ENCODE results near the gene SPG21. TPM values are rescaled to one million over a fixed set of nuclear protein-coding genes. Genes with fewer than 3 reads are reported as not detected.

The SPG21 gene
- 63.9 TPM for polyA plus RNA-seq (2012; ENCODE audit: missing spikeins)

- DNase-seq (ENCODE audit: insufficient read length) (peak; percentile 87), FAIRE-seq (peak; percentile 94)
- TF ChIP-seq POLR2A (IDR thresholded peaks at IDR 0.05; ENCODE audit: low read depth, low read length): peak; percentile 61; the same call in 1 of the 2 replicates
- TF ChIP-seq TAF1 (IDR thresholded peaks at IDR 0.05; ENCODE audit: borderline replicate concordance, low read depth, low read length): 0 out of 2 replicates have a peak, but pooled peaks have one; percentile 15
- peak; percentile 69 for TF ChIP-seq POLR2AphosphoS5 (IDR thresholded peaks at IDR 0.05; ENCODE audit: low read depth, low read length)
Observed at GRCh38 chr15:64989416-64990167, at the start of gene SPG21. SPG21 (minus strand) TSS chr15:64989914; CDS start chr15:64983569, 6,345 bp downstream.

GRCh38 chr15:65038836-65039235 lies 49.1 kb upstream of the SPG21 start:
- FAIRE-seq: no peak
- DNase-seq (ENCODE audit: insufficient read length): no peak
- TF ChIP-seq POLR2AphosphoS5 (IDR thresholded peaks at IDR 0.05; ENCODE audit: low read depth, low read length) (no peak), TAF1 (IDR thresholded peaks at IDR 0.05; ENCODE audit: borderline replicate concordance, low read depth, low read length) (no peak), POLR2A (IDR thresholded peaks at IDR 0.05; ENCODE audit: low read depth, low read length) (no peak)

GRCh38 chr15:65038428-65038827 lies 48.7 kb upstream of the SPG21 start:
- no peak for DNase-seq (ENCODE audit: insufficient read length)
- no peak for FAIRE-seq
- TF ChIP-seq POLR2A (IDR thresholded peaks at IDR 0.05; ENCODE audit: low read depth, low read length) (no peak), TAF1 (IDR thresholded peaks at IDR 0.05; ENCODE audit: borderline replicate concordance, low read depth, low read length) (no peak), POLR2AphosphoS5 (IDR thresholded peaks at IDR 0.05; ENCODE audit: low read depth, low read length) (no peak)

GRCh38 chr15:65037309-65037708 lies 47.6 kb upstream of the SPG21 start:
- no peak for FAIRE-seq
- DNase-seq (ENCODE audit: insufficient read length): no peak

GRCh38 chr15:65034719-65035118 lies 45.0 kb upstream of the SPG21 start:
- FAIRE-seq (no peak), DNase-seq (ENCODE audit: insufficient read length) (no peak)
- TF ChIP-seq POLR2A (IDR thresholded peaks at IDR 0.05; ENCODE audit: low read depth, low read length) (no peak), TAF1 (IDR thresholded peaks at IDR 0.05; ENCODE audit: borderline replicate concordance, low read depth, low read length) (no peak), POLR2AphosphoS5 (IDR thresholded peaks at IDR 0.05; ENCODE audit: low read depth, low read length) (no peak)

More at GRCh38 chr15:65037309-65037708, 47.6 kb upstream of the SPG21 start:
- TF ChIP-seq POLR2A (IDR thresholded peaks at IDR 0.05; ENCODE audit: low read depth, low read length) (no peak), TAF1 (IDR thresholded peaks at IDR 0.05; ENCODE audit: borderline replicate concordance, low read depth, low read length) (no peak), POLR2AphosphoS5 (IDR thresholded peaks at IDR 0.05; ENCODE audit: low read depth, low read length) (no peak)

GRCh38 chr15:65033659-65034269 lies 44.0 kb upstream of the SPG21 start:
- TF ChIP-seq POLR2A (IDR thresholded peaks at IDR 0.05; ENCODE audit: low read depth, low read length) (no peak), TAF1 (IDR thresholded peaks at IDR 0.05; ENCODE audit: borderline replicate concordance, low read depth, low read length) (no peak), POLR2AphosphoS5 (IDR thresholded peaks at IDR 0.05; ENCODE audit: low read depth, low read length) (no peak)
- no peak for DNase-seq (ENCODE audit: insufficient read length)
- FAIRE-seq: peak; percentile 66

- FAIRE-seq: peak; percentile 84
- no peak for DNase-seq (ENCODE audit: insufficient read length)
- TF ChIP-seq POLR2AphosphoS5 (IDR thresholded peaks at IDR 0.05; ENCODE audit: low read depth, low read length) (no peak), TAF1 (IDR thresholded peaks at IDR 0.05; ENCODE audit: borderline replicate concordance, low read depth, low read length) (no peak), POLR2A (IDR thresholded peaks at IDR 0.05; ENCODE audit: low read depth, low read length) (no peak)
Observed at GRCh38 chr15:65032801-65033537, 43.3 kb upstream of the SPG21 start.

- FAIRE-seq: no peak
- no peak for DNase-seq (ENCODE audit: insufficient read length)
- TF ChIP-seq TAF1 (IDR thresholded peaks at IDR 0.05; ENCODE audit: borderline replicate concordance, low read depth, low read length) (no peak), POLR2A (IDR thresholded peaks at IDR 0.05; ENCODE audit: low read depth, low read length) (no peak), POLR2AphosphoS5 (IDR thresholded peaks at IDR 0.05; ENCODE audit: low read depth, low read length) (no peak)
Observed at GRCh38 chr15:65029736-65030208, 40.1 kb upstream of the SPG21 start.

GRCh38 chr15:65028921-65029735 lies 39.4 kb upstream of the SPG21 start, which contains the start of gene MTFMT:
MTFMT (minus strand) TSS chr15:65029639; CDS start chr15:65029613, 26 bp downstream.
- TF ChIP-seq TAF1 (IDR thresholded peaks at IDR 0.05; ENCODE audit: borderline replicate concordance, low read depth, low read length) (no peak), POLR2A (IDR thresholded peaks at IDR 0.05; ENCODE audit: low read depth, low read length) (peak; percentile 86), POLR2AphosphoS5 (IDR thresholded peaks at IDR 0.05; ENCODE audit: low read depth, low read length) (peak; percentile 79)
- peak; percentile 97 for DNase-seq (ENCODE audit: insufficient read length)
- FAIRE-seq: peak; percentile 58

GRCh38 chr15:65028338-65028737 lies 38.6 kb upstream of the SPG21 start:
- FAIRE-seq (no peak), DNase-seq (ENCODE audit: insufficient read length) (no peak)

More at GRCh38 chr15:65028338-65028737, 38.6 kb upstream of the SPG21 start:
- TF ChIP-seq POLR2A (IDR thresholded peaks at IDR 0.05; ENCODE audit: low read depth, low read length) (no peak), POLR2AphosphoS5 (IDR thresholded peaks at IDR 0.05; ENCODE audit: low read depth, low read length) (no peak), TAF1 (IDR thresholded peaks at IDR 0.05; ENCODE audit: borderline replicate concordance, low read depth, low read length) (no peak)
